HepG2 (cell line): Measurements from ENCODE around the gene PLK3. TPM values are rescaled to one million over a fixed set of nuclear protein-coding genes. Genes with fewer than 3 reads are reported as not detected.

ENCODE experiments used
- ATAC-seq: fragments of 200-7000 bp; cut with Tn5 transposase; 3 replicates; pipeline ENCODE4 v1.9.1; 2020; ENCODE audit warnings: mild to moderate bottlenecking, moderate library complexity
- BruUV-seq: library from RNA; stranded (reverse); fragments of 400-500 nt; replicated peaks from 2 replicates; lab custom pipeline; 2021; lab: Mats Ljungman, UMichigan
- CTCF ChIA-PET: fragments of 300-600 bp; formaldehyde crosslinking; extraction: SDS; loops from one replicate; lab custom pipeline; 2021; ENCODE audit warnings: low total read pairs, inconsistent platforms, low intra/inter-chr PET ratio; lab: Yijun Ruan, JAX
- POLR2A ChIA-PET: fragments of 350-600 bp; sonication (Branson Sonifier 250); formaldehyde crosslinking; loops from one replicate; lab custom pipeline; 2020; ENCODE audit warnings: antibody characterized with exemption, inconsistent platforms; lab: Yijun Ruan, JAX
- DNase-seq: peaks from one replicate; pipeline ENCODE4 v3.0.0-alpha.2; 2015; ENCODE audit warnings: low spot score
- FAIRE-seq: peaks from 3 replicates; lab custom pipeline; 2011; peaks lifted over from hg19 to GRCh38; lab: Jason Lieb, UNC
- H2AFZ ChIP-seq: one replicate; pipeline ENCODE4 v1.6.1; 2011; ENCODE audit warnings: low read length, inconsistent platforms
- H3K27ac ChIP-seq: fragments of 300-600 bp; 3 replicates; pipeline ENCODE4 v1.8.0; 2011; ENCODE audit warnings: mixed run types, mild to moderate bottlenecking, mixed read lengths, low read length, inconsistent platforms; ENCODE audit not compliant: insufficient read depth; ENCODE audit errors: extremely low read length
- H3K27me3 ChIP-seq, 2 experiments: fragments of 200-600 bp in 1 of 2; 2 replicates in 1 of 2; 3 replicates in 1 of 2; pipeline versions ENCODE4 v1.6.0 to v1.8.0; 2011; ENCODE audit warnings: low read length in 2 of 2, mild to moderate bottlenecking in 2 of 2, moderate library complexity in 2 of 2, inconsistent platforms in 1 of 2; ENCODE audit not compliant: insufficient read depth in 2 of 2, control insufficient read depth in 1 of 2
- H3K36me3 ChIP-seq, 2 experiments: fragments of 200-600 bp in 1 of 2; replicated peaks in 1 of 2; 2 replicates in 1 of 2; 3 replicates in 1 of 2; pipeline versions ENCODE4 v1.5.1 to v1.8.0; 2011; ENCODE audit warnings: low read length in 2 of 2, inconsistent platforms in 1 of 2; ENCODE audit not compliant: insufficient read depth in 2 of 2, control insufficient read depth in 1 of 2
- H3K4me1 ChIP-seq: 2 replicates; pipeline ENCODE4 v1.5.1; 2012; ENCODE audit warnings: low read length, inconsistent platforms; ENCODE audit not compliant: insufficient read depth
- H3K4me2 ChIP-seq: 2 replicates; pipeline ENCODE4 v1.6.0; 2011; ENCODE audit warnings: low read depth, low read length, inconsistent platforms
- H3K4me3 ChIP-seq, 3 experiments: fragments of 200-600 bp in 1 of 3; sonication (generic), shearing (Covaris generic) in 1 of 3; replicated peaks in 1 of 3; 2 replicates each; pipeline ENCODE4 v1.5.1; 2011 to 2016; ENCODE audit warnings: low read length in 3 of 3, inconsistent platforms in 2 of 3, low read depth in 2 of 3, mild to moderate bottlenecking in 2 of 3, control low read depth in 1 of 3, mixed read lengths in 1 of 3; ENCODE audit not compliant: insufficient read depth in 1 of 3
- H3K79me2 ChIP-seq: one replicate; pipeline ENCODE4 v1.6.1; 2011; ENCODE audit warnings: low read length, inconsistent platforms; ENCODE audit not compliant: insufficient read depth
- H3K9ac ChIP-seq: 2 replicates; pipeline ENCODE4 v1.6.0; 2011; ENCODE audit warnings: mild to moderate bottlenecking, low read depth, low read length, inconsistent platforms; ENCODE audit not compliant: insufficient read depth
- H3K9me3 ChIP-seq: 2 replicates; pipeline ENCODE4 v1.5.1; 2012; ENCODE audit warnings: mild to moderate bottlenecking, low read length
- H4K20me1 ChIP-seq: 2 replicates; pipeline ENCODE4 v1.6.0; 2011; ENCODE audit warnings: inconsistent platforms, mild to moderate bottlenecking, low read length, moderate library complexity; ENCODE audit not compliant: insufficient read depth
- CCDC6 ChIP-seq: sonication (generic); formaldehyde crosslinking; IDR thresholded peaks from 2 replicates; pipeline ENCODE4 v1.8.1; 2022; ENCODE audit warnings: mild to moderate bottlenecking, missing genetic modification reagents, moderate library complexity
- CEBPB ChIP-seq: IDR thresholded peaks from 2 replicates; pipeline ENCODE4 v1.6.1; 2011; ENCODE audit warnings: low read depth, low read length, improper control_type of control experiment, borderline replicate concordance
- IKZF1 ChIP-seq: fragments of 450-650 bp; IDR thresholded peaks from 2 replicates; pipeline ENCODE4 v1.7.1; 2016
- NPAS2 ChIP-seq: sonication (generic); formaldehyde crosslinking; IDR thresholded peaks from 2 replicates; pipeline ENCODE4 v1.8.0; 2022; ENCODE audit warnings: mild to moderate bottlenecking, missing genetic modification reagents, borderline replicate concordance
- SNAI1 ChIP-seq: sonication (generic); formaldehyde crosslinking; IDR thresholded peaks from 2 replicates; pipeline ENCODE4 v1.5.0; 2020; ENCODE audit warnings: mild to moderate bottlenecking, missing genetic modification reagents, borderline replicate concordance
- ZNF335 ChIP-seq: sonication (generic); formaldehyde crosslinking; IDR thresholded peaks from 2 replicates; pipeline ENCODE4 v1.4.0; 2020; ENCODE audit warnings: missing genetic modification reagents
- ZNF75D ChIP-seq: sonication (generic); formaldehyde crosslinking; IDR thresholded peaks from 2 replicates; pipeline ENCODE4 v1.8.1; 2023; ENCODE audit warnings: missing genetic modification reagents, mild to moderate bottlenecking, borderline replicate concordance
- ZSCAN12 ChIP-seq: sonication (generic); formaldehyde crosslinking; IDR thresholded peaks from 2 replicates; pipeline ENCODE4 v1.9.0; 2021; ENCODE audit warnings: mild to moderate bottlenecking, missing genetic modification reagents
- ZSCAN22 ChIP-seq: sonication (generic); formaldehyde crosslinking; IDR thresholded peaks from 2 replicates; pipeline ENCODE4 v1.4.0; 2020; ENCODE audit warnings: mild to moderate bottlenecking, missing genetic modification reagents
- WGBS: methylation state at CpG from one replicate; pipeline ENCODE4 v1.1.6; 2017; ENCODE audit warnings: low lambda C conversion rate; 5-methylcytosine and 5-hydroxymethylcytosine counted together
- in situ Hi-C: cut with HindIII; loops from 2 replicates; pipeline ENCODE4 v1.10.0; 2017; ENCODE audit warnings: low pct_unique_long_range_greater_than_20kb; ENCODE audit not compliant: extremely low pct_ligation_motif_present
- intact Hi-C: fragments of 100-400 bp; cut with micrococcal nuclease; formaldehyde crosslinking; loops from one replicate; pipeline ENCODE4 v1.10.0; 2022; ENCODE audit not compliant: unreplicated experiment
- polyA plus RNA-seq, 8 experiments: library from polyadenylated mRNA; depleted of rRNA in 3 of 8; stranded (reverse) in 7 of 8; unstranded in 1 of 8; fragments of >200 nt; fragmentation: Illumina TruSeq in 4 of 8; extraction: Trizol in 4 of 8; gene quantifications; 2 replicates each; pipeline versions ENCODE4 v1.2.1 to v1.2.3, GENCODE V29; 2011 to 2016; ENCODE audit warnings: low read depth in 4 of 8, missing spikeins in 1 of 8, mixed read lengths in 1 of 8; ENCODE audit not compliant: insufficient read depth in 1 of 8
- total RNA-seq, 5 experiments: library from RNA; depleted of rRNA; stranded (reverse); fragments of >200 nt; fragmentation: Illumina TruSeq; extraction: Trizol; gene quantifications; 2 replicates each; pipeline ENCODE4 v1.2.3, GENCODE V29; 2016; ENCODE audit warnings: low read depth in 1 of 5
- TF ChIP-seq, protein P1 (sequence below): sonication (generic); formaldehyde crosslinking; IDR thresholded peaks from 2 replicates; pipeline ENCODE4 v1.9.0; 2022; ENCODE audit warnings: low read depth, missing genetic modification reagents
- TF ChIP-seq, protein P2 (sequence below): sonication (generic); formaldehyde crosslinking; IDR thresholded peaks from 2 replicates; pipeline ENCODE4 v1.5.1; 2020; ENCODE audit warnings: mild to moderate bottlenecking, missing genetic modification reagents, borderline replicate concordance
- TF ChIP-seq, protein P3 (sequence below): sonication (generic); formaldehyde crosslinking; IDR thresholded peaks from 2 replicates; pipeline ENCODE4 v1.8.1; 2023; ENCODE audit warnings: mild to moderate bottlenecking, missing genetic modification reagents, borderline replicate concordance
- TF ChIP-seq, protein P4 (sequence below): IDR thresholded peaks from 2 replicates; pipeline ENCODE4 v1.6.1; 2016; ENCODE audit warnings: missing compliant biosample characterization, missing genetic modification reagents, borderline replicate concordance
- TF ChIP-seq, protein P5 (sequence below): sonication (generic); formaldehyde crosslinking; conservative IDR thresholded peaks from 2 replicates; pipeline ENCODE4 v1.8.1; 2023; ENCODE audit warnings: missing genetic modification reagents

The PLK3 gene
- total and polyA plus RNA-seq, 2 of the 13 experiments (the other 11 are each of a cell fraction or from before 2014, with no cell fraction given) = 9.8 to 16.9 TPM

DNA sequence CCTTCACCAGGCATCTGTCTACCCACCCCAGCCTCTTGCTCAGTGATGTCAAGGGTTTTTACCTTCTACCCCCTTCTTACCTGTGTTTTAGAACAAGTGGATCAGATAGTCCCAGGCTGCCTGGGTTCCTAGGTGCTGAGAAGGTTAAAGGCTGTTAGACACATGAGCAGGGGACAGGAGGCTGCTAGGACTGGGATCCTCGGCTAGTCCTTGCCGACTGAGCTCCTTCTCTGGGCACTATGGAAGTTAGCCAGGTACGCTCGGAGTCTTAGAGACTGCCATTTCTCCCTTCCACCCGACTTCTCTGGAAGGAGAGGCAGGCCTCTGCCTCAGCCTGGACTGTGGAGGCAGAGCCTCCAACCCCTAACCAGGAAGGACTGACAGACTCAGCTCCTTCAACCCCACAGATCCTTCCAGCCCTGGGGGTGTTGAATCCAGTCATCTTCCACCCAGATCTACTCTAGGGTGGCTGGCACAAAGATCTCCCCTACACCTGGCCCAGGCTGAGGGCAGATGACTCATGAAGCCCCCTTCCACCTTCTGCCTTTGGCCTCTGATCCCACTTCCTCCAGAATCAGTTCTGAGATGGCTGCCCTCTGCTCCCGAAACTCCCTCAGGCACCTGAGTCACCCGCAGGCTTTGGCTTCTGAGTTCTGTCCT lies 6.7 kb downstream of the PLK3 start, which contains the start of gene DYNLT4 (continued):
- TF ChIP-seq, protein P1, sequence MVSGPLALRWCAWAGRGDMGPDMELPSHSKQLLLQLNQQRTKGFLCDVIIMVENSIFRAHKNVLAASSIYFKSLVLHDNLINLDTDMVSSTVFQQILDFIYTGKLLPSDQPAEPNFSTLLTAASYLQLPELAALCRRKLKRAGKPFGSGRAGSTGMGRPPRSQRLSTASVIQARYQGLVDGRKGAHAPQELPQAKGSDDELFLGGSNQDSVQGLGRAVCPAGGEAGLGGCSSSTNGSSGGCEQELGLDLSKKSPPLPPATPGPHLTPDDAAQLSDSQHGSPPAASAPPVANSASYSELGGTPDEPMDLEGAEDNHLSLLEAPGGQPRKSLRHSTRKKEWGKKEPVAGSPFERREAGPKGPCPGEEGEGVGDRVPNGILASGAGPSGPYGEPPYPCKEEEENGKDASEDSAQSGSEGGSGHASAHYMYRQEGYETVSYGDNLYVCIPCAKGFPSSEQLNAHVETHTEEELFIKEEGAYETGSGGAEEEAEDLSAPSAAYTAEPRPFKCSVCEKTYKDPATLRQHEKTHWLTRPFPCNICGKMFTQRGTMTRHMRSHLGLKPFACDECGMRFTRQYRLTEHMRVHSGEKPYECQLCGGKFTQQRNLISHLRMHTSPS (CRISPR knock-in tag) = 0 out of 2 replicates have a peak, but pooled peaks have one; percentile 29

- H3K9ac ChIP-seq = peak overlapping the region; percentile 99
- H3K27ac ChIP-seq = peak overlapping the region; percentile 100
- no peak overlapping the region for H2AFZ ChIP-seq
- peaks cover 73% of the 10 kb centered on the region for H3K4me1 ChIP-seq
- DNase-seq (peak; percentile 98), FAIRE-seq (peak; percentile 97), ATAC-seq (peak; percentile 83)
- in situ Hi-C loops (no loop called here), intact Hi-C loops (loop anchor here (2.0 kb wide), 2 partner anchors 15 to 19 kb away; no protein-coding TSS in a partner anchor)
- H4K20me1 ChIP-seq = no peaks in the 10 kb centered on the region
- peak overlapping the region; percentile 98 for H3K4me2 ChIP-seq
- H3K79me2 ChIP-seq = peaks cover 11% of the 10 kb centered on the region
- no peaks in the 10 kb centered on the region for H3K9me3 ChIP-seq
- peak overlapping the region; percentile 70 to 87 (median 78); a peak in 5 of 6 replicates for H3K4me3 ChIP-seq
- TSS peak; percentile 30 for BruUV-seq
- POLR2A ChIA-PET = interaction anchor here (0.8 to 12.9 kb wide), 18 partner anchors 9 to 693 kb away, joined by 3 to 570 read pairs (median 21); partner anchors contain the start of genes BEST4, EIF2B3, HECTD3 and MMACHC
- WGBS = 0% methylated on average over 3 of the region's 16 CpGs
- H3K36me3 ChIP-seq = peaks cover 5 to 33% of the 10 kb centered on the region in 2 experiments; a peak in 3 of 5 replicates
- H3K27me3 ChIP-seq = no peaks in the 10 kb centered on the region
- CTCF ChIA-PET = no interaction called here
- no peak for TF ChIP-seq NPAS2 (CRISPR knock-in tag)
- TF ChIP-seq ZSCAN12 (CRISPR knock-in tag) = peak; percentile 67
- TF ChIP-seq ZSCAN22 (CRISPR knock-in tag) = 0 out of 2 replicates have a peak, but pooled peaks have one; percentile 9
- peak; percentile 83; the same call in 1 of the 2 replicates for TF ChIP-seq ZNF335 (CRISPR knock-in tag)
- peak; percentile 14; the same call in 1 of the 2 replicates for TF ChIP-seq CEBPB
- TF ChIP-seq, protein P2, sequence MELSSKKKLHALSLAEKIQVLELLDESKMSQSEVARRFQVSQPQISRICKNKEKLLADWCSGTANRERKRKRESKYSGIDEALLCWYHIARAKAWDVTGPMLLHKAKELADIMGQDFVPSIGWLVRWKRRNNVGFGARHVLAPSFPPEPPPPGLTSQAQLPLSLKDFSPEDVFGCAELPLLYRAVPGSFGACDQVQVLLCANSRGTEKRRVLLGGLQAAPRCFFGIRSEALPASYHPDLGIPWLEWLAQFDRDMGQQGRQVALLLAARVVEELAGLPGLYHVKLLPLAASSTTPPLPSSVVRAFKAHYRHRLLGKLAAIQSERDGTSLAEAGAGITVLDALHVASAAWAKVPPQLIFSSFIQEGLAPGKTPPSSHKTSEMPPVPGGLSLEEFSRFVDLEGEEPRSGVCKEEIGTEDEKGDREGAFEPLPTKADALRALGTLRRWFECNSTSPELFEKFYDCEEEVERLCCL = no peak
- TF ChIP-seq, protein P3, sequence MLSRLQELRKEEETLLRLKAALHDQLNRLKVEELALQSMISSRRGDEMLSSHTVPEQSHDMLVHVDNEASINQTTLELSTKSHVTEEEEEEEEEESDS (CRISPR knock-in tag) = peak; percentile 92; the same call in 1 of the 2 replicates
- TF ChIP-seq, protein P4, sequence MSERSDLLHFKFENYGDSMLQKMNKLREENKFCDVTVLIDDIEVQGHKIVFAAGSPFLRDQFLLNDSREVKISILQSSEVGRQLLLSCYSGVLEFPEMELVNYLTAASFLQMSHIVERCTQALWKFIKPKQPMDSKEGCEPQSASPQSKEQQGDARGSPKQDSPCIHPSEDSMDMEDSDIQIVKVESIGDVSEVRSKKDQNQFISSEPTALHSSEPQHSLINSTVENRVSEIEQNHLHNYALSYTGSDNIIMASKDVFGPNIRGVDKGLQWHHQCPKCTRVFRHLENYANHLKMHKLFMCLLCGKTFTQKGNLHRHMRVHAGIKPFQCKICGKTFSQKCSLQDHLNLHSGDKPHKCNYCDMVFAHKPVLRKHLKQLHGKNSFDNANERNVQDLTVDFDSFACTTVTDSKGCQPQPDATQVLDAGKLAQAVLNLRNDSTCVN (CRISPR knock-in tag) = peak; percentile 22; the same call in 1 of the 2 replicates
- no peak for TF ChIP-seq IKZF1
- TF ChIP-seq, protein P5, sequence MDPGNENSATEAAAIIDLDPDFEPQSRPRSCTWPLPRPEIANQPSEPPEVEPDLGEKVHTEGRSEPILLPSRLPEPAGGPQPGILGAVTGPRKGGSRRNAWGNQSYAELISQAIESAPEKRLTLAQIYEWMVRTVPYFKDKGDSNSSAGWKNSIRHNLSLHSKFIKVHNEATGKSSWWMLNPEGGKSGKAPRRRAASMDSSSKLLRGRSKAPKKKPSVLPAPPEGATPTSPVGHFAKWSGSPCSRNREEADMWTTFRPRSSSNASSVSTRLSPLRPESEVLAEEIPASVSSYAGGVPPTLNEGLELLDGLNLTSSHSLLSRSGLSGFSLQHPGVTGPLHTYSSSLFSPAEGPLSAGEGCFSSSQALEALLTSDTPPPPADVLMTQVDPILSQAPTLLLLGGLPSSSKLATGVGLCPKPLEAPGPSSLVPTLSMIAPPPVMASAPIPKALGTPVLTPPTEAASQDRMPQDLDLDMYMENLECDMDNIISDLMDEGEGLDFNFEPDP (CRISPR knock-in tag) = no peak
- no peak for TF ChIP-seq ZNF75D
- TF ChIP-seq SNAI1 = 0 out of 2 replicates have a peak, but pooled peaks have one; percentile 4
- peak; percentile 85; the same call in 1 of the 2 replicates for TF ChIP-seq CCDC6
These were observed 7.3 kb downstream of the PLK3 start for GRCh38 chr1:44807364-44808062.
